GM23248 (cell line): Measurements from ENCODE around the gene ACP1. TPM values are rescaled to one million over a fixed set of nuclear protein-coding genes. Genes with fewer than 3 reads are reported as not detected.

Experiments used
- DNase-seq: peaks from one replicate; pipeline ENCODE4 v3.0.0-alpha.2; 2015
- H2AFZ ChIP-seq: fragments of 200-600 bp; sonication (generic); 2 replicates; pipeline ENCODE4 v1.6.1; 2016; ENCODE audit warnings: antibody characterized with exemption
- H3F3A ChIP-seq: fragments of 200-600 bp; sonication (generic); 2 replicates; pipeline ENCODE4 v1.6.1; 2016; ENCODE audit warnings: mild to moderate bottlenecking, antibody characterized with exemption, mixed run types; ENCODE audit not compliant: insufficient read depth
- H3K27ac ChIP-seq: fragments of 200-600 bp; sonication (generic); 2 replicates; pipeline ENCODE4 v1.5.1; 2016; ENCODE audit warnings: mild to moderate bottlenecking
- H3K27me3 ChIP-seq: fragments of 200-600 bp; sonication (generic); replicated peaks from 2 replicates; pipeline ENCODE4 v1.6.1; 2016; ENCODE audit warnings: mild to moderate bottlenecking; ENCODE audit not compliant: insufficient read depth
- H3K36me3 ChIP-seq: fragments of 200-600 bp; sonication (generic); 2 replicates; pipeline ENCODE4 v1.6.1; 2016; ENCODE audit warnings: low read depth, mild to moderate bottlenecking
- H3K4me1 ChIP-seq: fragments of 200-600 bp; sonication (generic); 2 replicates; pipeline ENCODE4 v1.6.1; 2016; ENCODE audit warnings: mild to moderate bottlenecking; ENCODE audit not compliant: insufficient read depth
- H3K4me2 ChIP-seq: fragments of 200-600 bp; sonication (generic); one replicate; pipeline ENCODE4 v1.6.1; 2016; ENCODE audit warnings: mild to moderate bottlenecking; ENCODE audit not compliant: unreplicated experiment
- H3K4me3 ChIP-seq: fragments of 200-600 bp; sonication (generic); 2 replicates; pipeline ENCODE4 v1.5.1; 2016; ENCODE audit warnings: mild to moderate bottlenecking
- H3K79me2 ChIP-seq: fragments of 200-600 bp; sonication (generic); 2 replicates; pipeline ENCODE4 v1.6.1; 2016; ENCODE audit warnings: mild to moderate bottlenecking; ENCODE audit not compliant: insufficient read depth
- H3K9ac ChIP-seq: fragments of 200-600 bp; sonication (generic); 2 replicates; pipeline ENCODE4 v1.6.1; 2016; ENCODE audit warnings: mild to moderate bottlenecking
- H3K9me2 ChIP-seq: fragments of 200-600 bp; sonication (generic); 2 replicates; pipeline ENCODE4 v1.6.1; 2016; ENCODE audit warnings: mixed run types, mild to moderate bottlenecking, moderate library complexity; ENCODE audit not compliant: insufficient read depth
- H3K9me3 ChIP-seq: fragments of 200-600 bp; sonication (generic); one replicate; pipeline ENCODE4 v1.6.1; 2017; ENCODE audit warnings: low read depth
- H4K20me1 ChIP-seq: fragments of 200-600 bp; sonication (generic); 2 replicates; pipeline ENCODE4 v1.6.0; 2016; ENCODE audit not compliant: insufficient read depth
- EZH2 ChIP-seq: fragments of 200-600 bp; sonication (generic); IDR thresholded peaks from 2 replicates; pipeline ENCODE4 v1.6.1; 2018; ENCODE audit warnings: antibody characterized with exemption, mild to moderate bottlenecking; ENCODE audit not compliant: insufficient read depth, poor library complexity, severe bottlenecking
- EZH2phosphoT487 ChIP-seq: fragments of 200-600 bp; sonication (generic); IDR thresholded peaks from 2 replicates; pipeline ENCODE4 v1.6.1; 2018; ENCODE audit warnings: antibody characterized with exemption, moderate library complexity, mild to moderate bottlenecking, low read depth; ENCODE audit not compliant: insufficient read depth
- WGBS, 2 experiments: methylation state at CpG; one replicate each; pipeline ENCODE4 v1.1.6; 2015 to 2017; ENCODE audit warnings: low lambda C conversion rate in 2 of 2, low coverage in 1 of 2; ENCODE audit errors: missing lambda C conversion rate in 2 of 2; 5-methylcytosine and 5-hydroxymethylcytosine counted together
- in situ Hi-C: fragments of 300-500 bp; cut with MboI; formaldehyde crosslinking; loops from 2 replicates; pipeline ENCODE4 v1.15.0; 2020
- polyA plus RNA-seq: library from polyadenylated mRNA; unstranded; fragments of >200 nt; fragmentation: Nextera tagmentation; extraction: Ambion mirVana; gene quantifications from 2 replicates; pipeline ENCODE4 v1.2.1, GENCODE V29; 2016
- total RNA-seq: library from RNA; depleted of rRNA; stranded (reverse); fragments of >200 nt; shearing (Covaris generic); gene quantifications from 2 replicates; pipeline ENCODE4 v1.2.3, GENCODE V29; 2014

Gene ACP1
- total and polyA plus RNA-seq, 2 experiments from 2014 or later, result 116 to 156 TPM

- no peaks in the 10 kb centered on the region for H3K27me3 ChIP-seq
- no peak overlapping the region for H3K9ac ChIP-seq
- H3K4me1 ChIP-seq, result peaks cover 7% of the 10 kb centered on the region
- no peak overlapping the region for H3K27ac ChIP-seq
- no peak for DNase-seq
- peaks cover 95% of the 10 kb centered on the region for H3K79me2 ChIP-seq
- no peaks in the 10 kb centered on the region for H3K9me3 ChIP-seq
- no peak overlapping the region for H3K4me3 ChIP-seq
- H4K20me1 ChIP-seq, result peaks cover 20% of the 10 kb centered on the region
- no peaks in the 10 kb centered on the region for H3K9me2 ChIP-seq
- in situ Hi-C loops, result no loop called here
- TF ChIP-seq EZH2 (no peak), EZH2phosphoT487 (no peak)
- H3K36me3 ChIP-seq, result 0 out of 2 replicates have a peak, but pooled peaks cover 1% of the 10 kb centered on the region
- no peak overlapping the region for H3K4me2 ChIP-seq
- H2AFZ ChIP-seq, result no peak overlapping the region
- H3F3A ChIP-seq, result no peaks in the 10 kb centered on the region; the same call in 1 of the 2 replicates
Observed at GRCh38 chr2:268323-268722, 3.6 kb downstream of the ACP1 start.

- peaks cover 7% of the 10 kb centered on the region for H3K4me1 ChIP-seq
- no peak for DNase-seq
- H3F3A ChIP-seq, result no peaks in the 10 kb centered on the region; the same call in 1 of the 2 replicates
- H2AFZ ChIP-seq, result no peak overlapping the region
- H3K9me3 ChIP-seq, result no peaks in the 10 kb centered on the region
- H3K4me2 ChIP-seq, result no peak overlapping the region
- peaks cover 23% of the 10 kb centered on the region for H4K20me1 ChIP-seq
- in situ Hi-C loops, result no loop called here
- H3K27ac ChIP-seq, result no peak overlapping the region
- TF ChIP-seq EZH2phosphoT487 (no peak), EZH2 (no peak)
- H3K4me3 ChIP-seq, result no peak overlapping the region
- 47 to 56% methylated on average over 4 of the region's 4 CpGs for WGBS, 2 experiments
- no peaks in the 10 kb centered on the region for H3K9me2 ChIP-seq
- H3K79me2 ChIP-seq, result peaks cover 97% of the 10 kb centered on the region
- H3K36me3 ChIP-seq, result 0 out of 2 replicates have a peak, but pooled peaks cover 4% of the 10 kb centered on the region
- H3K27me3 ChIP-seq, result no peaks in the 10 kb centered on the region
- H3K9ac ChIP-seq, result no peak overlapping the region
Observed at GRCh38 chr2:269356-270030, 4.7 kb downstream of the ACP1 start.

GRCh38 chr2:270861-271260 is 6.1 kb downstream of the ACP1 start:
- no peak overlapping the region for H2AFZ ChIP-seq
- WGBS, 2 experiments, result 96% methylated on average over 4 of the region's 4 CpGs
- TF ChIP-seq EZH2phosphoT487, result no peak
- no peak for TF ChIP-seq EZH2
- no peak overlapping the region for H3K4me2 ChIP-seq
- H3K9me3 ChIP-seq, result no peaks in the 10 kb centered on the region
- peaks cover 4% of the 10 kb centered on the region for H3K4me1 ChIP-seq
- peaks cover 100% of the 10 kb centered on the region for H3K79me2 ChIP-seq
- H4K20me1 ChIP-seq, result peaks cover 23% of the 10 kb centered on the region
- H3F3A ChIP-seq, result no peaks in the 10 kb centered on the region; the same call in 1 of the 2 replicates
- in situ Hi-C loops, result no loop called here
- no peak overlapping the region for H3K9ac ChIP-seq
- no peak for DNase-seq
- H3K36me3 ChIP-seq, result 0 out of 2 replicates have a peak, but pooled peaks cover 4% of the 10 kb centered on the region
- H3K27me3 ChIP-seq, result no peaks in the 10 kb centered on the region
- no peak overlapping the region for H3K27ac ChIP-seq
- no peak overlapping the region for H3K4me3 ChIP-seq
- no peaks in the 10 kb centered on the region for H3K9me2 ChIP-seq

GRCh38 chr2:271917-272316 is 7.2 kb downstream of the ACP1 start:
- H3K4me3 ChIP-seq, result no peak overlapping the region
- H3K79me2 ChIP-seq, result peaks cover 100% of the 10 kb centered on the region
- H2AFZ ChIP-seq, result no peak overlapping the region
- H3K27ac ChIP-seq, result no peak overlapping the region
- no peaks in the 10 kb centered on the region for H3K27me3 ChIP-seq
- H3K36me3 ChIP-seq, result peaks cover 4% of the 10 kb centered on the region; the same call in 1 of the 2 replicates
- H3K9me2 ChIP-seq, result no peaks in the 10 kb centered on the region
- H4K20me1 ChIP-seq, result peaks cover 23% of the 10 kb centered on the region
- 94% methylated on average over 12 of the region's 12 CpGs for WGBS, 2 experiments
- no peaks in the 10 kb centered on the region; the same call in 1 of the 2 replicates for H3F3A ChIP-seq
- no peak overlapping the region for H3K4me2 ChIP-seq
- H3K9me3 ChIP-seq, result no peaks in the 10 kb centered on the region
- TF ChIP-seq EZH2phosphoT487, result no peak
- TF ChIP-seq EZH2, result no peak
- H3K4me1 ChIP-seq, result no peaks in the 10 kb centered on the region; the same call in 1 of the 2 replicates
- in situ Hi-C loops, result no loop called here
- H3K9ac ChIP-seq, result no peak overlapping the region
- no peak for DNase-seq
